ENCODE data around the gene STAT4. TPM values are rescaled to one million over a fixed set of nuclear protein-coding genes. Genes with fewer than 3 reads are reported as not detected.

STAT4 gene
- total RNA-seq, 4 donors from 2014 or later = 0.34 to 2.7 (median 0.81) TPM; not detected in 1

DNA sequence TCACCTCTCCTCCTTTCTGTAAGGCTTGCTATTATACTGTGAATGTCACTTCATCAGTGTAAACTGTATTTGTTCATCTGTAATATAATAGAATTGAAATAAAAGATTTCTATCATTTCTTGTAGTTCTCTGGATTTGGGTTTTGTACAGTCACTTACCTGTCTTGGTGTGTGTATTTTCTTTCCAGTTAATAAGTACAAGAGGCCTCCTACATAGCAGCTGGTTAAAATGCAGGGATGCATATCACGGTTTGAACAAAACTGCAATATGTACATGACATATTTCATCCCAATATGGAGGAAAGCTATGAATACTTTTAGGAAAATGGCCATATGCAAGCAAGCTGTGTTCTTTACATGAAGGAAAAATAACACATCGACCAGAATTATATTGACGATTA lies 131.4 kb downstream of the STAT4 start:
- WGBS = 88% methylated on average over 3 of the region's 3 CpGs
- H3K4me1 ChIP-seq = peaks cover 23% of the 10 kb centered on the region
- no peak overlapping the region for H3K27ac ChIP-seq
- H3K27me3 ChIP-seq = no peaks in the 10 kb centered on the region
- no peak overlapping the region for H3K4me3 ChIP-seq
- H3K36me3 ChIP-seq = no peaks in the 10 kb centered on the region
- no peaks in the 10 kb centered on the region for H3K9me3 ChIP-seq
- no peak for TF ChIP-seq EP300 (IDR thresholded peaks at IDR 0.05)
- no peak for TF ChIP-seq POLR2AphosphoS5 (IDR thresholded peaks at IDR 0.05)
- TF ChIP-seq, protein P1, sequence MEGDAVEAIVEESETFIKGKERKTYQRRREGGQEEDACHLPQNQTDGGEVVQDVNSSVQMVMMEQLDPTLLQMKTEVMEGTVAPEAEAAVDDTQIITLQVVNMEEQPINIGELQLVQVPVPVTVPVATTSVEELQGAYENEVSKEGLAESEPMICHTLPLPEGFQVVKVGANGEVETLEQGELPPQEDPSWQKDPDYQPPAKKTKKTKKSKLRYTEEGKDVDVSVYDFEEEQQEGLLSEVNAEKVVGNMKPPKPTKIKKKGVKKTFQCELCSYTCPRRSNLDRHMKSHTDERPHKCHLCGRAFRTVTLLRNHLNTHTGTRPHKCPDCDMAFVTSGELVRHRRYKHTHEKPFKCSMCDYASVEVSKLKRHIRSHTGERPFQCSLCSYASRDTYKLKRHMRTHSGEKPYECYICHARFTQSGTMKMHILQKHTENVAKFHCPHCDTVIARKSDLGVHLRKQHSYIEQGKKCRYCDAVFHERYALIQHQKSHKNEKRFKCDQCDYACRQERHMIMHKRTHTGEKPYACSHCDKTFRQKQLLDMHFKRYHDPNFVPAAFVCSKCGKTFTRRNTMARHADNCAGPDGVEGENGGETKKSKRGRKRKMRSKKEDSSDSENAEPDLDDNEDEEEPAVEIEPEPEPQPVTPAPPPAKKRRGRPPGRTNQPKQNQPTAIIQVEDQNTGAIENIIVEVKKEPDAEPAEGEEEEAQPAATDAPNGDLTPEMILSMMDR (IDR thresholded peaks at IDR 0.05) = no peak
- no peak for TF ChIP-seq POLR2A (IDR thresholded peaks at IDR 0.05)
- DNase-seq (ENCODE audit: low spot score in 2 of 2) = no peak

DNA sequence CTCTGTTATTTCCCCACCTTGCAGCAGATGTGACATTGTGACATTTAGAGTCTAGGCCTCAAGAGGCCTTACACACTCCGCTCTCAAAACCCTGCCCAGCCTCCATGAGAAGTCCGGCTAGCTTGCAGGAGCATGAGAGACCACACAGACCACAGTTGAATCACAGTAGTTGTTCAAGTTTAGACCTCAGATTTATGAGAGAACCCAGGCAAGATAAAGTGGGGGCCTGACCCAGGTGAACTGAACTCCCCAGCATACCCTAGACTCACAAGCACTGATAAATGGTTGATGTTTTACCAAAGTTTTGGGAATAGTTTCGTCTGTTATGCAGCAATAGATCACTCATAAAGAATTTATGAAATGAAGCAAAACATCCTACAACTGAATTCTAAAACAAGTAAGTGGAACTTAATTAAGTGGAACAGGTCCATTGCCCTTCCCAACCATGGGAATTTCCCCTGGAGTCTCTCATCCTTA lies 132.1 kb downstream of the STAT4 start:
- TF ChIP-seq POLR2A (IDR thresholded peaks at IDR 0.05) = no peak
- no peak for TF ChIP-seq EP300 (IDR thresholded peaks at IDR 0.05)
- no peak for TF ChIP-seq POLR2AphosphoS5 (IDR thresholded peaks at IDR 0.05)
- TF ChIP-seq, protein P1 (IDR thresholded peaks at IDR 0.05) = no peak
- Histone ChIP-seq H3K4me1 (peaks cover 23% of the 10 kb centered on the region), H3K27ac (no peak overlapping the region), H3K4me3 (no peak overlapping the region), H3K36me3 (no peaks in the 10 kb centered on the region), H3K27me3 (no peaks in the 10 kb centered on the region), H3K9me3 (no peaks in the 10 kb centered on the region)
- 86% methylated on average over 3 of the region's 3 CpGs for WGBS
- DNase-seq (ENCODE audit: low spot score in 2 of 2) = no peak

DNA sequence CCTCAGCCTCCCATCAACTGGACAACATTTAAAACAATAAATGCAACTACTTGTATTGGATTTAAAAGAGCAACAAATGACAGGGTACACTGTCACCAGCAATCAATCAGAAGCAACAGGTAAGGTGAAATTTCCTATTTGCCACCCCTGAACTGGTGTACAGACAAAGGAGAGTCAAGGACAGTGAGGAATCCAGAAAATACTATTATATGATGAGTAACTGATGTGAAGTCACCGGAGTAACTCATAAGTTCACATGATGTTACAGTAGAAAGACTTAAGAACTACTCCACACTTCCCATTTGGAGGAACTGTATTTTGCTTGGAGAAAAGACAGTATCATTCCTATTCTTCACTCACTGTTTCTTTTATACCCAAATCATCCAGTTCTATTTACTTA lies 132.7 kb downstream of the STAT4 start:
- Histone ChIP-seq H3K4me3 (no peak overlapping the region), H3K4me1 (peaks cover 27% of the 10 kb centered on the region), H3K27me3 (no peaks in the 10 kb centered on the region), H3K9me3 (no peaks in the 10 kb centered on the region), H3K27ac (no peak overlapping the region), H3K36me3 (no peaks in the 10 kb centered on the region)
- 94% methylated on average over 1 of the region's 1 CpG for WGBS
- TF ChIP-seq EP300 (IDR thresholded peaks at IDR 0.05) (no peak), POLR2AphosphoS5 (IDR thresholded peaks at IDR 0.05) (no peak), POLR2A (IDR thresholded peaks at IDR 0.05) (no peak)
- TF ChIP-seq, protein P1 (IDR thresholded peaks at IDR 0.05) = no peak
- no peak for DNase-seq (ENCODE audit: low spot score in 2 of 2)

DNA sequence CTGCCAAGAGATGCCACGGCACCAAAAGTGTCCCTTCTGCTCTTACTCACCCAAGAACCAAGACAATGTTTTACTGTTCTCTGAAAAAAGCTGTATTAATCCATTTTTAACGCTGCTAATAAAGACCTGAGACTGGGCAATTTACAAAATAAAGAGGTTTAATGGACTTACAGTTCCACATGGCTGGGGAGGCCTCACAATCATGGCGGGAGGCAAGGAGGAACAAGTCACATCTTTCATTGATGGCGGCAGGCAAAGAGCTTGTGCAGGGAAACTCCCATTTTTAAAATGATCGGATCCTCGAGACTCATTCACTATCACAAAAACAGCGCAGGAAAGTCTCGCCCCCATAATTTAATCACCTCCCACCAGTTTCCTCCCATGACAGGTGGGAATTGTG lies 135.0 kb downstream of the STAT4 start:
- Histone ChIP-seq H3K4me1 (peaks cover 42% of the 10 kb centered on the region), H3K27ac (no peak overlapping the region), H3K9me3 (no peaks in the 10 kb centered on the region), H3K4me3 (no peak overlapping the region), H3K27me3 (no peaks in the 10 kb centered on the region), H3K36me3 (no peaks in the 10 kb centered on the region)
- no peak for DNase-seq (ENCODE audit: low spot score in 2 of 2)
- 86% methylated on average over 8 of the region's 8 CpGs for WGBS
- no peak for TF ChIP-seq EP300 (IDR thresholded peaks at IDR 0.05)
- no peak for TF ChIP-seq POLR2AphosphoS5 (IDR thresholded peaks at IDR 0.05)
- TF ChIP-seq POLR2A (IDR thresholded peaks at IDR 0.05) = no peak

DNA sequence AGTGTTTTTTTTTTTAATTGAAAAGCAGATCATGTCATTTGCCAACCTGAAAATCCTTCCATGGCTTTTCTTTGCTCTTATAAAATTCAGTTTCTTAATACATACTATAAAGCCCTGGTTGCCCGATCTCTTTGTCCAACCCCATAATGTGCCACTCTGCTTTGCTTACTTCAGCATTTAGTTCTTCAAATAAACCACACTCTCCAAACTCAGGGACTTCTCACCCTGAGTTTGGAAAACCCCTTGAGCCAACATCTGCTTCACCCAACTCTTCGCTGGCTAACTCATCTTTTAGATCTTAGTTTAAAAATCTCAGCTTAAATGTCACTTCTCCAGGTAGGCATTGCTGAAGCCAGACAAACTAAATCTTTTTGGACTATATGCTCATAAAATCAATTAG lies 135.6 kb downstream of the STAT4 start:
- Histone ChIP-seq H3K36me3 (no peaks in the 10 kb centered on the region), H3K27ac (no peak overlapping the region), H3K4me1 (peaks cover 43% of the 10 kb centered on the region), H3K4me3 (no peak overlapping the region), H3K9me3 (no peaks in the 10 kb centered on the region), H3K27me3 (no peaks in the 10 kb centered on the region)
- WGBS = 87% methylated on average over 2 of the region's 2 CpGs
- DNase-seq (ENCODE audit: low spot score in 2 of 2) = no peak
- TF ChIP-seq POLR2AphosphoS5 (IDR thresholded peaks at IDR 0.05) = no peak
- TF ChIP-seq, protein P1 (IDR thresholded peaks at IDR 0.05) = no peak
- TF ChIP-seq POLR2A (IDR thresholded peaks at IDR 0.05) = no peak
- TF ChIP-seq EP300 (IDR thresholded peaks at IDR 0.05) = no peak

DNA sequence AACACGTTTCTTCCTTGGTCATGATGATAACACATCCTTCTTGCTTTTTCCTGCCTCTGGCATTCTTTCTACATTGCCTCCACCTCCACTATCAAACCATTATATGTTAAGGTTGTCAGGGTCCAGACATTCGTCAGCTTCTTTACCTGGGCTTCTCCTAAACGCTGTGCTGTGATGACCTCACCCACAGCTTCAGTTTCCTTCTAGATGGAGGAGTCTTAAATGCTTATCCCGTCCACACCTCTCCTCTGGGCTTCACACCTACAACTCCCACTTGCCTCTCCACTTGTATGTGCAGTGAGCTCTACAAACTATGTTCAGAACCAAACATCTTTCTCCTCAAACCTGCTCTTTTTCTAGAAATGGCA lies 136.2 kb downstream of the STAT4 start:
- Histone ChIP-seq H3K27me3 (no peaks in the 10 kb centered on the region), H3K4me1 (peaks cover 39% of the 10 kb centered on the region), H3K4me3 (peak overlapping the region; percentile 81), H3K9me3 (no peaks in the 10 kb centered on the region), H3K36me3 (no peaks in the 10 kb centered on the region), H3K27ac (peak overlapping the region; percentile 90)
- WGBS = 40% methylated on average over 4 of the region's 4 CpGs
- no peak for DNase-seq (ENCODE audit: low spot score in 2 of 2)
- TF ChIP-seq, protein P1 (IDR thresholded peaks at IDR 0.05) = no peak
- no peak for TF ChIP-seq POLR2A (IDR thresholded peaks at IDR 0.05)
- no peak for TF ChIP-seq EP300 (IDR thresholded peaks at IDR 0.05)
- TF ChIP-seq POLR2AphosphoS5 (IDR thresholded peaks at IDR 0.05) = no peak
